ENCODE results near the gene EFCAB14.
"Not testable (repeated sequence)": the region's sequence is repeated elsewhere in the genome, so short reads cannot be mapped to it uniquely, and the experiment has no call there.

EFCAB14 gene

DNA sequence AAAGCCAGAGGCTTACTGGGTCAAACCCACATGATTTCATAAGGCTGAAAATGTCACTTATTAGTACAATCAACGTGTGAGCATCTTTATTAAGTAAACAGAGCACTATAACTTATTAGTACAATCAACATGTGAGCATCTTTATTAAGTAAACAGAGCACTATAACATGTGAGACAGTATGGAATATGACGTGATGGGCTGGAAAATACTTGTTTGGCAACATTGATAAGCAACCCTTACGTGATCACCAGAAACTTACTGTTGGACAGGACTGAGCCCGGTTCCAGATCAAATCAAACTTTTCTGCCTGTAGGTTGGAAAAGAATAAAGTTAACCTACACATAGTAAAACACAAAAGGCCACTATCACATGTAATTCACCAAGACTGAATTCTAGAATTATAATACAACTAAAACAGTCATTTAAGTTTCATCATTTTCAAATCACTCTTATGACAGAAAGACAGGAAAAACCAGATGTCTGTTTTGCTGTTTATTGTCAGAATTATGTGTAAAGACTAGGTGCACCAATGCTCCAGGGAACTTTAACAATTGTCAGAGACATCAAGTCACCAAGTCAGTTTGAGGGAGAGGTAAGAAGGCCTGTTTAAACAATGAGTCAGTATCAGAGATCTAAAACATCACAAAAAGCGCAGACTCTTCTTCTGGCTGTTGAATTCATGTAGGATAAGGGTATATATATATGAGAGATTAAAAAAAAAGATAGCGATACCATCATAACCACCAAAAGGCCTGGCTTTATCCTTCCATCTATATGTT lies 66.4 kb downstream of the EFCAB14 start:
- no peak for DNase-seq

DNA sequence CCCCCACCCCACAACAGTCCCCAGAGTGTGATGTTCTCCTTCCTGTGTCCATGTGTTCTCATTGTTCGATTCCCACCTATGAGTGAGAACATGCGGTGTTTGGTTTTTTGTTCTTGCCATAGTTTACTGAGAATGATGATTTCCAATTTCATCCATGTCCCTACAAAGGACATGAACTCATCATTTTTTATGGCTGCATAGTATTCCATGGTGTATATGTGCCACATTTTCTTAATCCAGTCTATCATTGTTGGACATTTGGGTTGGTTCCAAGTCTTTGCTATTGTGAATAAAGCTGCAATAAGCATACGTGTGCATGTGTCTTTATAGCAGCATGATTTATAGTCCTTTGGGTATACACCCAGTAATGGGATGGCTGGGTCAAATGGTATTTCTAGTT lies 67.8 kb downstream of the EFCAB14 start:
- not testable (repeated sequence) for DNase-seq

DNA sequence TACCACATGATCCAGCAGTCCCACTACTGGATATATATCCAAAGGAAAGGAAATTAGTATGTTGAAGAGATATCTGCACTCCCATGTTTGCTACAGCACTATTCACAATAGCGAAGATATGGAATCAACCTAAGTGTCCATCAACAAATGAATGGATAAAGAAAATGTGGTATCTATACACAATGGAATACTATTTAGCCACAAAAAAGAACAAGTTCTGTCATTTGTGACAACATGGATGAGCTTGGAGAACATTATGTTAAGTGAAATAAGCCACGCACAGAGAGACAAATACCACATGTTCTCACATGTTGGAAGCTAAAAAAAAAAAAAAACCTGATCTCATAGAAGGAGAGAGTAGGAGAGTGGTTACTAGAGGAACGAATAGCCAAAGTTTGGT lies 68.4 kb downstream of the EFCAB14 start:
- no peak for DNase-seq

DNA sequence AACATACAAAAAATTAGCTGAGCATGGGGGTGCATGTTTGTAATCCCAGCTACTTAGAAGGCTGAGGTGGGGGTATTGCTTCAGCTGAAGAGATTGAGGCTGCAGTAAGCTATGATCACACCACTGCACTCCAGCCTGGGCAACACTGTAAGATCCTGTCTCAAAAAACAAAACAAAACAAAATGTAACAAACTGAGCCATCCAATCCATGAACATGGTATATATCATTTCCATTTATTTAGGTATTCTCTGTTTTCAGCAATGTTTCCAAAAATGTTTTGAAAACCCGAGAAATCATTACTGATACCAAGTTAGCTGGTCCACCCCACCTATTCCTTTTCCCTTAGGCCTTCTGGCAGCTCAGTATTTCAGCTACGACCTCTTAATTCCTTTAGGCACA lies 69.2 kb downstream of the EFCAB14 start:
- DNase-seq, result no peak

DNA sequence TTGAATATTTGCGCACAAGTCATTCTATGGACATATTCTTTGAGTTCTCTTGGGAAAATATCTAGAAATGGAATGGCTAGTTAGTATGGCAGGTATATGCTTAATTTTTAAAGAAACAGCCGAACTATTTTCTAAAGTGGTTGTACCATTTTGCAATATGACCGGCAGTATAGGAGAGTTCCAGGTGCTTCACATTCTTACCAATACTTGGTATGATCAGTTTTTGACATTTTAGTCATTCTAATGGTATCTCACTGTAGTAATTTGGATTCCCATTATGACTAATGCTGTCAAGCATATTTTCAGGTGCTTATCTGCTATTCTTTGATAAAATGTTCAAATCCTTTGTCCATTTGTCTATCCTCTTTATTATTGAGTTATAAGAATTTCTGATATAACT lies 71.3 kb downstream of the EFCAB14 start:
- DNase-seq, result no peak

DNA sequence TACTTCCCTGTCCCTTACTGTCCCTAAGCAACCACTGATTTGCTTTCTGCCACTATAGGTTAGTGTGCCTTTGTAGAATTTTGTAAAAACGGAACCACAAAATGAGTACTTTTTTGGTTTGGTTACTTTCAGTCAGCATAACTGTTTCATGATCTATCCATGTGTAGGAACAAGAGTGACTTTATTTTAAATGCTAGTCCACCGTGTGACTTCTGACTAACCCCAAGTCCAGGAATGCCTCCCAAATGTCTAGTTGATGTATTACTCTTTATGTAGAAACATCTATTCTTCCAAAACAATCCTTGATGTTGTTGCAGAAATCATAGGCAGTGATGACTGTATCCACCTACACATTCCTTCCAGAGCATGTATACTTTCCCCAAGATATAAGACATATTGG lies 72.1 kb downstream of the EFCAB14 start:
- DNase-seq, result no peak

DNA sequence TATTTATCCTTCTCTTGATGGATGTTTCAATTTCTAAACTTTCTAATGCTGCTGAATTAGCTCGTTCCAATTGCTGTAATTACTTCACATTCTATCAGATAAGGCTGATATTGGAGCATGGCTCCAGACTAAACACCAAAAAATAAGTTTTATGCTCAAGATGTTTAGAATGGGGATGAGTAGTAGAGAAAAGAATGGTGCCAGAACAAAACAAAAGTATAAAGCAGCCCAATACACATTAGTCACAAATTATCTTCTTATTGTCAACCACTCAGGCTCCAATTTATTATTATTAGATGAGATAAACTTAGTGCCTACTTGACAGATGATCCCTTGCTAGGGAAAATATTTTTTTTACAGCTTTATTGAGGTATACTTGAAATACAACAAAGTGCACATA lies 72.6 kb downstream of the EFCAB14 start:
- DNase-seq, result no peak

DNA sequence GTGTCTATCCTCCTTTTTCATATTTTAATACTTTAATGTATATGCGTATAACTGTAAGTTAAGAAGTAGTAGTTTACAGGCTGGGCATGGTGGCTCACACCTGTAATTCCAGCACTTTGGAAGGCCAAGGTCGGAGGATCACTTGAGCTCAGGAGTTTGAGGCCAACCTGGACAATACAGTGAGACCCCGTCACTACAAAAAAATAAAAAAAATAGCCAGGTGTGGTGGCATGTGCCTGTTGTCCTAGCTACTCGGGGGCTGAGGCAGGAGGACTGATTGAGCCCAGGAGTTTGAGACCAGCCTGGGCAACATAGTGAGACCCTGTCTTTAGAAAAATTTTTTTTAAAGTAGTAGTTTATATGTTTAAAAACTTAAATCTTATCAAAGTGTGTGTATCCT lies 73.1 kb downstream of the EFCAB14 start:
- no peak for DNase-seq

DNA sequence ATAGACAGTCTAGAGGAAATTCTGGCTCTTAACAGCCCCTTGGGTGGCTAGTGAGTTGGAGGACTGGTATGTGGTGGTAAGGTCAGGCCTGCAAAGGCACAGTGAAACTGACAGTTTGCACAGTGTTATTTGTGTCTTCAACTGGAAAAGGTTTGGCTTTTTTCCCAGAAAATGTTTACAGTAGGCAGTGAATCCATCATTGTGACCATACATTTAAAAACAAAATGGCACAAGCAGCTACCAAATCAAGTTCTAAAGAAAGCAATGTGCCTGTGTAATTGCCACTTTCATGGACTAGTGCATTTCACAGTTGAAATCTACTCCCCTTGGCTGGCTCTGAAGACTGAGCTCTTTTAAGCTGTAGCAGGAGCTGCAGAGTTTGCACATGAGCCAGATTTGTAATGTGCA lies 75.5 kb downstream of the EFCAB14 start:
- peak; percentile 76 for DNase-seq

DNA sequence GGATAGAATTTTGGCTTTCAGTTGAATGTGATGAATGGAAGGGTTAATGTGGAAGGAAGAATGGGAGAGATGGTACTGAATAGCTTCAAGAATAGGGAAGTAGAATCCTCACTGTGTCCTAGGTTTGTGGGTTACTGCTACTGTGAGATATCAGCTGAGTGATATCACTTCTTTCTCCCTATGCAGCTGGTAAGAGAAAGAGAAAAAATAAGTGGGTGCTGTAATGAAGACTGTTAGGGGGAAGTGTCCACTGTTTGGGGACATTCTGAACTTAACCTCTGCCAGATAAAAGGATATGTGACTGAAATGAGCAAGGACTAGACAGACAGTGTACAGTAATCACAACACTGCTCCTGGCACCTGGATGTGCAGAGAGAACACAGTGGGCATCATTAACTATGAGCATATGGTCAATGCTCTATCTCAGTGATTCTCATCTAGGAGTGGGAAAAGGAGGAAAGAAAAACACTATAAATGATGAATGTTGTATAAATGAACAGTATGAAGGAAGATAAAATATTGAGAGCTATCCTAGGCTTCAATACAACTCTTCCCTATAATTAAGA lies 76.7 kb downstream of the EFCAB14 start:
- DNase-seq, result no peak

DNA sequence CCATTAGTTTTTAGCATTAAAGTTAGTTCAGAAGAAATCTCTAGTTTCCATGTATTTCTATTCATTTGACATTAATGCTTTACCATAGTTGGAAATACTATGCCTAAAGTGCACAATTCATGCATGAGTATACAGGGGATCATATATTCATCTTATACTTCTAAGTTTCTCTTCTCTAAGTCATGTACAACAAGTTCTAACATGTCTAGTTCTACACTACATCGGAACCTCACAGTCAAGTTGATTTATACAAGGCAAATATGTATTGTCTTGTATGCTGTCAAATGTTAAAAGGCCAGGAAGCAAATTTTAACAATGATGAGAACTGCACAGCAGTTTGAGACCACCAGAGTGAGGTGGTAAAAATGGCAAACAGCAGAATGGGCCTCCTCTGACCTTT lies 79.4 kb downstream of the EFCAB14 start:
- DNase-seq, result no peak

DNA sequence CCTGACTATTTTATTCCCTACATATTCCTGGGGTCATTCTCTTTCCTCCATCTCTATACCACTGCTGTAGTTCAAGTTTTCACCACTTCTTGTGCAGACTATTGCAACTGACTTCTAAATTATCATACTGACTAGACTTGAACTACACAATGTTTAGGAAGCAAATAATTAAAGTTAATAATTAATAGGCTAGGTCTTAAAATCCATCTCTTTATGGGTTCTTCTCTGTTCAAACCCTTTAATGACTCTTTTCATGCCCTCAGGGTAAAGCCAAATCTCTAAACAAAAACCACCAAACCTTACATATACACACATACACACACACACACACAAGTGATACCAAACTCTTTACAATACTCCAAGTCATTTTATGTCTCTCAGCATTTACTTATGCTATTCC lies 80.0 kb downstream of the EFCAB14 start:
- no peak for DNase-seq

DNA sequence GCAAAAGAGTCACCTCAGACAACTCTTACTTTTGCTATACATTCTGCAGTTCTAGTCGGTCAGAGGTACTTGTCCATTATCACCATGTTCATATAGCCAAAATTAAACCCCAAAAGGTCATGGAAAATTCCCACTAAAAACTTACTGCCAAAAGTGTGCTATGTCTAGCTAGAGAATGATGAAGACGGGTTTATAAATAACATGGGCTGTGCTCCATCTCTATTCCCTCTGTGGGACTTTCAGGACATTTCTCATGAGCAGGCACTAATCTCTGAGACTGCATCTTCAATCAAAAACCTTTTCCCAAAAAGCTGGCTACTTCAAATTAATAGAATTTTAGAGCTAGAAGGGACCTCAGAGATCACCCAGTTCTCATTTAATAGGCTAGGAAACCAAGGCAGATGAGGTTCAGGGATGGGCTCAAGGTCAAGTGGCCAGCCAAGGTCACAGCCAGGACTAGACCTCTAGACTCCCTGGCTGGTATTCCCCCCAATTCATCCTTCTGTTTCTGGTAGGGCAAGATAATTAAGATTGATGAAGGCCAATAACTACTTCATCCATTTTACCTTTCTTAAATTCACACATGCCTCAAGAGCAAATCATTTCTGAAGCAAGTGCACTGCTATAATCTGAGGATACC lies 81.3 kb downstream of the EFCAB14 start:
- no peak for DNase-seq

DNA sequence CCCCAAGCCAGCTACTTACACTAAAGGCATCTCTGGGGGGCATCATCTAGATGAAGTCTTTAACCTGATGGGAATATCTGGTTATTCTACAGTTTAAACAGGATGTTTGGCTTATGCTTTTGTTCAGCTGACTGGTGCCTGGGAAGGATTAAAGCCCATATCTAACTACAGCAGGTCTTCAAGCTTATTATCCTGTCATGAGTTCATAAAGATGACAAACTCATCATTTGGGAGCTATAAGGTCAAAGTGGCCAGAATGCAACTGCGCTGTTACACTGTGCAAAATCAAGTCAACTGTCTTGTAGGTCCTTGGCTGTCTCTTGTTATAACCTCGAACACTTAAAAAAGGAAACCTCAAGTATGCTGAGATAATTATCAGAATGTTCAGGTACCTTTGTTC lies 83.7 kb downstream of the EFCAB14 start:
- DNase-seq, result no peak

DNA sequence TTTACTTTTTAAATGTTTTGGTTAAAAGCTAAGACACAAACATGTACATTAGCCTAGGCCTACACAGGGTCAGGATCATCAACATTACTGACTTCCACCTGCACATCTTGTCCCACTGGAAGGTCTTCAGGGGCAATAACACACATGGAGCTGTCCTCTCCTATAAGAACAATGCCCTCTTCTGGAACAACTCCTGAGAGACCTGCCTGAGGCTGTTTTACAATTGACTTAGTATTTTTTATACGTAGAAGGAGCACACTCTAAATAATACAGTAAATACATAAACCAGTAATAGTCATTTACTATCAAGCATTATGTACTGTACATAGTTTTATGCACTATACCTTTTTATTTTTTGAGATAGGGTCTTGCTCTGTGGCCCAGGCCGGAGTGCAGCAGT lies 88.2 kb downstream of the EFCAB14 start:
- DNase-seq, result no peak

All from NCI-H748 treated with DMSO at 0.1 percent for 48 hours (cell line).